ENCODE data around the gene PRPF40B. TPM values are rescaled to one million over a fixed set of nuclear protein-coding genes. Genes with fewer than 3 reads are reported as not detected.

Gene PRPF40B
- total and polyA plus RNA-seq, 9 of the 15 experiments (the other 6 are each of a cell fraction or from before 2014, with no cell fraction given): 0.55 to 10.6 (median 4.8) TPM

GRCh38 chr12:49673446-49674317 is 50.3 kb downstream of the PRPF40B start (continued):
- TF ChIP-seq CCNT2 (IDR thresholded peaks at IDR 0.05; ENCODE audit: borderline replicate concordance, extremely low read depth, insufficient read length, low read depth, low read length): peak; percentile 71
- no peak for TF ChIP-seq MTA1 (IDR thresholded peaks at IDR 0.05; ENCODE audit: borderline replicate concordance)
- no peak for TF ChIP-seq ATF4 (CRISPR knock-in tag; IDR thresholded peaks at IDR 0.05)
- no peak for TF ChIP-seq U2AF1 (optimal IDR thresholded peaks at IDR 0.05; ENCODE audit: low read depth, low read length)
- TF ChIP-seq RFX7 (CRISPR knock-in tag; IDR thresholded peaks at IDR 0.05): no peak
- TF ChIP-seq HDAC8 (tag; IDR thresholded peaks at IDR 0.05): no peak
- no peak for TF ChIP-seq HSF4 (CRISPR knock-in tag; IDR thresholded peaks at IDR 0.05; ENCODE audit: borderline replicate concordance)
- no peak for TF ChIP-seq PYGO2 (tag; IDR thresholded peaks at IDR 0.05)
- peak in 1 of 2 experiments; percentile 16; a peak in 1 of 4 replicates for TF ChIP-seq TRIM24 (IDR thresholded peaks at IDR 0.05)
- TF ChIP-seq PBX2 (CRISPR knock-in tag; IDR thresholded peaks at IDR 0.05; ENCODE audit: low read depth): no peak
- TF ChIP-seq PBX2 (tag; conservative IDR thresholded peaks at IDR 0.05; ENCODE audit: low read depth): no peak
- no peak for TF ChIP-seq POU5F1 (IDR thresholded peaks at IDR 0.05; ENCODE audit: borderline replicate concordance, low read depth, low read length, partially characterized antibody)
- TF ChIP-seq ESRRA (IDR thresholded peaks at IDR 0.05; ENCODE audit: borderline replicate concordance, low read depth): no peak
- TF ChIP-seq ETS1 (conservative IDR thresholded peaks at IDR 0.05; ENCODE audit: control insufficient read depth, low read depth, low read length): no peak
- no peak for TF ChIP-seq AFF4 (CRISPR knock-in tag; IDR thresholded peaks at IDR 0.05)

Data from K562 (cell line).